A673 (cell line): ENCODE results near the gene NHSL1. TPM values are rescaled to one million over a fixed set of nuclear protein-coding genes. Genes with fewer than 3 reads are reported as not detected.

ENCODE experiments used
- BruUV-seq: library from RNA; stranded (reverse); fragments of 400-500 nt; replicated peaks from 2 replicates; lab custom pipeline; 2021; lab: Mats Ljungman, UMichigan
- CTCF ChIA-PET: fragments of 300-600 bp; sonication (Branson Sonifier 250); formaldehyde crosslinking; loops from one replicate; lab custom pipeline; 2022; ENCODE audit warnings: antibody characterized with exemption; lab: Charles Lee
- POLR2A ChIA-PET: fragments of 300-600 bp; sonication (Branson Sonifier 250); formaldehyde crosslinking; loops from one replicate; lab custom pipeline; 2022; ENCODE audit warnings: antibody characterized with exemption; ENCODE audit not compliant: low non-redundant PET; lab: Charles Lee
- DNase-seq: peaks from one replicate; pipeline ENCODE4 v3.0.0-alpha.2; 2015; ENCODE audit warnings: low spot score
- H3K27ac ChIP-seq: fragments of 200-600 bp; sonication (generic); 2 replicates; pipeline ENCODE4 v1.5.1; 2016; ENCODE audit warnings: mixed run types, low read depth, mild to moderate bottlenecking, mixed read lengths, antibody characterized with exemption, low read length; ENCODE audit not compliant: poor library complexity, severe bottlenecking
- H3K27me3 ChIP-seq: fragments of 200-600 bp; sonication (generic); replicated peaks from 2 replicates; pipeline ENCODE4 v1.6.1; 2017; ENCODE audit warnings: mixed run types, low read depth, mild to moderate bottlenecking, mixed read lengths, antibody characterized with exemption, low read length; ENCODE audit not compliant: insufficient read depth, poor library complexity
- H3K36me3 ChIP-seq: fragments of 200-600 bp; sonication (generic); 2 replicates; pipeline ENCODE4 v1.6.1; 2016; ENCODE audit warnings: mixed run types, mild to moderate bottlenecking, mixed read lengths, antibody characterized with exemption, low read length; ENCODE audit not compliant: insufficient read depth, poor library complexity, severe bottlenecking
- H3K4me1 ChIP-seq: fragments of 200-600 bp; sonication (generic); 2 replicates; pipeline ENCODE4 v1.6.1; 2017; ENCODE audit warnings: mixed run types, mild to moderate bottlenecking, mixed read lengths, antibody characterized with exemption, low read length; ENCODE audit not compliant: insufficient read depth, poor library complexity, severe bottlenecking
- H3K4me3 ChIP-seq: fragments of 200-600 bp; sonication (generic); 2 replicates; pipeline ENCODE4 v1.5.1; 2016; ENCODE audit warnings: low read depth, mixed run types, mild to moderate bottlenecking, mixed read lengths, low read length; ENCODE audit not compliant: poor library complexity, severe bottlenecking
- H3K9me3 ChIP-seq: fragments of 200-600 bp; sonication (generic); 2 replicates; pipeline ENCODE4 v1.6.1; 2016; ENCODE audit warnings: mixed run types, low read depth, mild to moderate bottlenecking, mixed read lengths, antibody characterized with exemption, low read length; ENCODE audit not compliant: poor library complexity, severe bottlenecking
- EZH2 ChIP-seq: fragments of 200-600 bp; sonication (generic); IDR thresholded peaks from 2 replicates; pipeline ENCODE4 v1.6.1; 2017; ENCODE audit warnings: borderline replicate concordance, low read depth, mild to moderate bottlenecking, mixed read lengths, antibody characterized with exemption, low read length; ENCODE audit not compliant: poor library complexity, severe bottlenecking
- intact Hi-C: fragments of 100-400 bp; cut with micrococcal nuclease; formaldehyde crosslinking; loops from one replicate; pipeline ENCODE4 v1.10.0; 2022; ENCODE audit not compliant: unreplicated experiment
- total RNA-seq: library from RNA; stranded (reverse); gene quantifications from 2 replicates; pipeline ENCODE4 v1.2.3, GENCODE V29; 2021
- TF ChIP-seq, protein P1 (sequence below): fragments of 300-800, 200-600 bp; sonication (generic); conservative IDR thresholded peaks from 2 replicates; pipeline ENCODE4 v1.5.1; 2017; ENCODE audit warnings: low read depth, mild to moderate bottlenecking, antibody characterized with exemption, low read length, moderate library complexity, mixed read lengths

The NHSL1 gene
- total RNA-seq, 1 experiment from 2014 or later = 33.1 TPM

DNA sequence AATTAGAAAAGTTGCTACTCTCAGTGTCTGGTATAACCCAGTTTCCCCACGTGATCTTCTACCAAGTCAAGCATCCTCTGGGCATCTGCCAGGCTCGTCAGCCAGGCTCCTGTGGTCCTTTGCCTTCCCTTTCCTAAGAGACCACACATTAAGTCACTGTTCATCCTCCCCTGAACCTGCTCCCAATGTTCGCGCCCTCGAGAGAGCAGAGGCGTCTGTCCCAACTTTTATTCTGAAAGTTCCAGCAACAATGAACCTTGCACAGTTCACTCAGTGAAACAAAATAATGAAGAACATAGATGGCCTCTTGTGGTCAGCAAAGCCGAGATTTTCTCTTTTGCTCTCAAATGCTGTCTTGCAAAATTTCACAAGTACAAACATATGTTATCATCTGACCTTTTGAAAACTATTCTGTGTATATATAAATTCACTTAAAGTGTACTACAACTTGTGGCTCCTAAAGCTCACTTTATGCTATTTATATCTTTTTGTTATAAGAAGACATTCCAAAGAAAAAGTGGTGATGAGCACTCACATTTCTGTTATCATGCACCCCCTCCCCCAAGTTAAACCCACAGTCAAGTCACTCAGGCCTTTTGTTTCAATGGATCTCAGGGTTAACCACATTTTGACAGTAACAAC lies 39.2 kb upstream of the NHSL1 start:
- CTCF ChIA-PET = no interaction called here
- DNase-seq = no peak
- POLR2A ChIA-PET = no interaction called here

DNA sequence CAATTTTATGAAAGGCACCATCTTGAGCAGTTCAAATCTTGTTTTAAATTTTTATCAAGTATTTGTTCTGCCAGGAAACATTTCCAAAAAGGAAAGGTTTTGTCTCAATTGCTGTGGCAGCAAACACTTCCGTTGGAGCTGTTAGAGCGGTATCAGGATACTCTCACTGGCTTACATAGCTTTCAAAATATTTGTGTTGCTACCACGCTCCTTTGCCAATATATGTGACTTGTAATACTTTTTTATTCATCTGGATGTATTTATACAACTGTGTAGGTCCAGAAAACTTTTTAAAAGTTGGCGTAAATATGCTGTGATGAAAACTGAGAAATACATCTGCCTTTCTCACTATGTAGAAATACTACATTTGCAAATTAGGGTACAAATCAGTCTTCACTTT lies 37.8 kb upstream of the NHSL1 start:
- Histone ChIP-seq H3K36me3 (no peaks in the 10 kb centered on the region), H3K4me1 (peaks cover 30% of the 10 kb centered on the region), H3K27me3 (no peaks in the 10 kb centered on the region), H3K27ac (no peak overlapping the region), H3K9me3 (no peaks in the 10 kb centered on the region), H3K4me3 (no peak overlapping the region)
- BruUV-seq = no TSS peak
- no peak for TF ChIP-seq EZH2
- TF ChIP-seq, protein P1, sequence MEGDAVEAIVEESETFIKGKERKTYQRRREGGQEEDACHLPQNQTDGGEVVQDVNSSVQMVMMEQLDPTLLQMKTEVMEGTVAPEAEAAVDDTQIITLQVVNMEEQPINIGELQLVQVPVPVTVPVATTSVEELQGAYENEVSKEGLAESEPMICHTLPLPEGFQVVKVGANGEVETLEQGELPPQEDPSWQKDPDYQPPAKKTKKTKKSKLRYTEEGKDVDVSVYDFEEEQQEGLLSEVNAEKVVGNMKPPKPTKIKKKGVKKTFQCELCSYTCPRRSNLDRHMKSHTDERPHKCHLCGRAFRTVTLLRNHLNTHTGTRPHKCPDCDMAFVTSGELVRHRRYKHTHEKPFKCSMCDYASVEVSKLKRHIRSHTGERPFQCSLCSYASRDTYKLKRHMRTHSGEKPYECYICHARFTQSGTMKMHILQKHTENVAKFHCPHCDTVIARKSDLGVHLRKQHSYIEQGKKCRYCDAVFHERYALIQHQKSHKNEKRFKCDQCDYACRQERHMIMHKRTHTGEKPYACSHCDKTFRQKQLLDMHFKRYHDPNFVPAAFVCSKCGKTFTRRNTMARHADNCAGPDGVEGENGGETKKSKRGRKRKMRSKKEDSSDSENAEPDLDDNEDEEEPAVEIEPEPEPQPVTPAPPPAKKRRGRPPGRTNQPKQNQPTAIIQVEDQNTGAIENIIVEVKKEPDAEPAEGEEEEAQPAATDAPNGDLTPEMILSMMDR = no peak
- ChIA-PET CTCF (interaction anchor here (0.6 kb wide), 2 partner anchors 58 to 494 kb away, joined by 3 to 4 read pairs; no protein-coding TSS in a partner anchor), POLR2A (interaction anchor here (0.6 kb wide), 1 partner anchor 236 kb away, joined by 3 read pairs; no protein-coding TSS in a partner anchor)
- intact Hi-C loops = no loop called here
- no peak for DNase-seq

More for the DNA sequence above, 39.2 kb upstream of the NHSL1 start:
- Histone ChIP-seq H3K4me1 (peaks cover 43% of the 10 kb centered on the region), H3K4me3 (no peak overlapping the region), H3K27me3 (no peaks in the 10 kb centered on the region), H3K27ac (no peak overlapping the region), H3K36me3 (no peaks in the 10 kb centered on the region), H3K9me3 (no peaks in the 10 kb centered on the region)
- no TSS peak for BruUV-seq
- TF ChIP-seq EZH2 = no peak
- TF ChIP-seq, protein P1 = no peak
- intact Hi-C loops = no loop called here

DNA sequence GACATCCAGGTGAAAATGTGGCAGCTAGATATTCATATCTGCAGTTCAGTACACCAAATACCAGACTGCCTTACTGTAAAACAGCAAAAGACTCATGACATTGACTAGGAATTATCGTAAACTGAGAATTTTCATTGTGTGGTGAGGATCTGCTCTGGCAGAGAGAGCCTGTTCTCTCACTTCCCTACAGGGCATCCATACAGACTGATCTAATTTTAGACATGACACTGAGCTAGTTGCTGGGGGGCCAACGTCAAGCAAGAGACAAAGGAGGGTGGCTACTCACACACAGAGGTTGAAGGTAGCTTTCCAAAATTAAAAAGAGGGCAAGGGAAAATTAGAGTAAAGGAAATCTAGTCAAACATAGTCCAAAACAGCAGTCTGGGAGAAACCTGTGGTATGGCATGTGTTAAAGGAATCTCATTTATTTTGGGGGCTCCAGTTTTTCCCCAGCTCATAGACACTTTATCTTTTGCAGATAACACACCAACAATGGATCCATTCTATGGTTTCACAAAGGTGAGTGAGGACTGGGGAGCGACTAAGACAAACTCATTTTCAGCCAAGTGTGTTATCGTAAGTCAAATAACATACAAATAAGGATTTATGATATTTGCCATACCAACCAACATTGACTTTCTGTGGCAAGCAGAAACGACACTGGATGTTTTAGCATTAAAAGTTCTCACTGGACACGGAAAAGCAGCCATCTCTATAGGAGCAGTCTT lies 36.6 kb upstream of the NHSL1 start:
- H3K36me3 ChIP-seq = no peaks in the 10 kb centered on the region
- no peaks in the 10 kb centered on the region for H3K9me3 ChIP-seq
- DNase-seq = no peak
- H3K27ac ChIP-seq = no peak overlapping the region
- no peaks in the 10 kb centered on the region for H3K27me3 ChIP-seq
- BruUV-seq = no TSS peak
- intact Hi-C loops = no loop called here
- POLR2A ChIA-PET = no interaction called here
- peaks cover 17% of the 10 kb centered on the region for H3K4me1 ChIP-seq
- no peak for TF ChIP-seq EZH2
- TF ChIP-seq, protein P1 = no peak
- H3K4me3 ChIP-seq = no peak overlapping the region
- CTCF ChIA-PET = no interaction called here
